ENCODE results near the gene NBEA.

GRCh38 chr13:35159041-35159440 lies 217.0 kb downstream of the NBEA start:
- TF ChIP-seq GABPA (IDR thresholded peaks at IDR 0.05; ENCODE audit: low read depth) (no peak), CTCF (IDR thresholded peaks at IDR 0.05; ENCODE audit: insufficient read depth, low read length) (no peak)
